Measurements from ENCODE around the gene IGFALS. TPM values are rescaled to one million over a fixed set of nuclear protein-coding genes. Genes with fewer than 3 reads are reported as not detected.

Gene IGFALS
- total RNA-seq, 1 donor from 2014 or later, result not detected

- no peak for DNase-seq (ENCODE audit: low read depth, low spot score)
Observed at GRCh38 chr16:1745181-1745899, 48.2 kb downstream of the IGFALS start.

- no peak for DNase-seq (ENCODE audit: low read depth, low spot score)
Observed at GRCh38 chr16:1744338-1744840, 49.1 kb downstream of the IGFALS start.

- DNase-seq (ENCODE audit: low read depth, low spot score), result no peak
Observed at GRCh38 chr16:1743376-1744337, 49.8 kb downstream of the IGFALS start.

- no peak for DNase-seq (ENCODE audit: low read depth, low spot score)
Observed at GRCh38 chr16:1741553-1742165, 51.8 kb downstream of the IGFALS start.

- no peak for DNase-seq (ENCODE audit: low read depth, low spot score)
Observed at GRCh38 chr16:1740781-1741490, 52.6 kb downstream of the IGFALS start.

Other genes with a start within 250 kb of the IGFALS start
- gene IFT140, start 181.6 kb downstream of the IGFALS start, total RNA-seq, result 19.8 and 20.8 TPM in 2 replicates
- gene CRAMP1, start 181.3 kb downstream of the IGFALS start, total RNA-seq, result 6.7 and 9.3 TPM in 2 replicates
- gene JPT2, start 115.4 kb downstream of the IGFALS start, total RNA-seq, result 45.9 and 81.5 TPM in 2 replicates
- gene MAPK8IP3, start 87.5 kb downstream of the IGFALS start, total RNA-seq, result 27.4 and 31.2 TPM in 2 replicates
- gene NME3, start 22.2 kb downstream of the IGFALS start, total RNA-seq, result 53.0 and 58.7 TPM in 2 replicates
- gene EME2, start 20.9 kb downstream of the IGFALS start, total RNA-seq, result 5.9 and 7.1 TPM in 2 replicates
- 91.0 and 100 TPM in 2 replicates for gene MRPS34, start 20.6 kb downstream of the IGFALS start, total RNA-seq
- gene SPSB3, start 11.1 kb downstream of the IGFALS start, total RNA-seq, result 39.4 and 44.8 TPM in 2 replicates
- 74.5 and 77.8 TPM in 2 replicates for gene NUBP2, start 10.7 kb downstream of the IGFALS start, total RNA-seq
- gene HAGH, start 33.1 kb upstream of the IGFALS start, total RNA-seq, result 76.2 and 78.9 TPM in 2 replicates
- gene FAHD1, start 33.5 kb upstream of the IGFALS start, total RNA-seq, result 91.9 and 93.0 TPM in 2 replicates
- gene MEIOB, start 78.5 kb upstream of the IGFALS start, total RNA-seq, result 0.40 TPM in 1 of 2 replicates, not detected in the other
- gene HS3ST6, start 124.7 kb upstream of the IGFALS start, total RNA-seq, result not detected in 2 replicates
- 10.9 and 11.1 TPM in 2 replicates for gene MSRB1, start 149.5 kb upstream of the IGFALS start, total RNA-seq
- gene RPL3L, start 161.0 kb upstream of the IGFALS start, total RNA-seq, result not detected in 2 replicates
- 169 and 200 TPM in 2 replicates for gene NDUFB10, start 165.8 kb upstream of the IGFALS start, total RNA-seq
- 2,313 and 4,514 TPM in 2 replicates for gene RPS2, start 171.1 kb upstream of the IGFALS start, total RNA-seq
- not detected in 2 replicates for gene RNF151, start 173.2 kb upstream of the IGFALS start, total RNA-seq
- gene TBL3, start 178.3 kb upstream of the IGFALS start, total RNA-seq, result 59.4 and 61.9 TPM in 2 replicates
- 0.07 and 0.13 TPM in 2 replicates for gene NOXO1, start 187.8 kb upstream of the IGFALS start, total RNA-seq
- 13.5 and 21.1 TPM in 2 replicates for gene GFER, start 190.5 kb upstream of the IGFALS start, total RNA-seq
- gene SYNGR3, start 196.3 kb upstream of the IGFALS start, total RNA-seq, result 1.8 and 5.6 TPM in 2 replicates
- 22.8 and 23.4 TPM in 2 replicates for gene ZNF598, start 216.1 kb upstream of the IGFALS start, total RNA-seq
- 0.33 and 0.46 TPM in 2 replicates for gene NPW, start 226.1 kb upstream of the IGFALS start, total RNA-seq
- gene NHERF2, start 233.2 kb upstream of the IGFALS start, total RNA-seq, result 53.2 and 76.2 TPM in 2 replicates